HepG2 (cell line): ENCODE measurements around the gene CELF4. TPM values are rescaled to one million over a fixed set of nuclear protein-coding genes. Genes with fewer than 3 reads are reported as not detected.

Source experiments
- ATAC-seq: fragments of 200-7000 bp; cut with Tn5 transposase; 3 replicates; pipeline ENCODE4 v1.9.1; 2020; ENCODE audit warnings: mild to moderate bottlenecking, moderate library complexity
- BruUV-seq: library from RNA; stranded (reverse); fragments of 400-500 nt; replicated peaks from 2 replicates; lab custom pipeline; 2021; lab: Mats Ljungman, UMichigan
- CTCF ChIA-PET: fragments of 300-600 bp; formaldehyde crosslinking; extraction: SDS; loops from one replicate; lab custom pipeline; 2021; ENCODE audit warnings: low total read pairs, inconsistent platforms, low intra/inter-chr PET ratio; lab: Yijun Ruan, JAX
- POLR2A ChIA-PET: fragments of 350-600 bp; sonication (Branson Sonifier 250); formaldehyde crosslinking; loops from one replicate; lab custom pipeline; 2020; ENCODE audit warnings: antibody characterized with exemption, inconsistent platforms; lab: Yijun Ruan, JAX
- DNase-seq: peaks from one replicate; pipeline ENCODE4 v3.0.0-alpha.2; 2015; ENCODE audit warnings: low spot score
- FAIRE-seq: peaks from 3 replicates; lab custom pipeline; 2011; peaks lifted over from hg19 to GRCh38; lab: Jason Lieb, UNC
- H2AFZ ChIP-seq: one replicate; pipeline ENCODE4 v1.6.1; 2011; ENCODE audit warnings: low read length, inconsistent platforms
- H3K27ac ChIP-seq: fragments of 300-600 bp; 3 replicates; pipeline ENCODE4 v1.8.0; 2011; ENCODE audit warnings: mixed run types, mild to moderate bottlenecking, mixed read lengths, low read length, inconsistent platforms; ENCODE audit not compliant: insufficient read depth; ENCODE audit errors: extremely low read length
- H3K27me3 ChIP-seq, 2 experiments: fragments of 200-600 bp in 1 of 2; 2 replicates in 1 of 2; 3 replicates in 1 of 2; pipeline versions ENCODE4 v1.6.0 to v1.8.0; 2011; ENCODE audit warnings: low read length in 2 of 2, mild to moderate bottlenecking in 2 of 2, moderate library complexity in 2 of 2, inconsistent platforms in 1 of 2; ENCODE audit not compliant: insufficient read depth in 2 of 2, control insufficient read depth in 1 of 2
- H3K36me3 ChIP-seq, 2 experiments: fragments of 200-600 bp in 1 of 2; replicated peaks in 1 of 2; 2 replicates in 1 of 2; 3 replicates in 1 of 2; pipeline versions ENCODE4 v1.5.1 to v1.8.0; 2011; ENCODE audit warnings: low read length in 2 of 2, inconsistent platforms in 1 of 2; ENCODE audit not compliant: insufficient read depth in 2 of 2, control insufficient read depth in 1 of 2
- H3K4me1 ChIP-seq: 2 replicates; pipeline ENCODE4 v1.5.1; 2012; ENCODE audit warnings: low read length, inconsistent platforms; ENCODE audit not compliant: insufficient read depth
- H3K4me2 ChIP-seq: 2 replicates; pipeline ENCODE4 v1.6.0; 2011; ENCODE audit warnings: low read depth, low read length, inconsistent platforms
- H3K4me3 ChIP-seq, 3 experiments: fragments of 200-600 bp in 1 of 3; sonication (generic), shearing (Covaris generic) in 1 of 3; replicated peaks in 1 of 3; 2 replicates each; pipeline ENCODE4 v1.5.1; 2011 to 2016; ENCODE audit warnings: low read length in 3 of 3, inconsistent platforms in 2 of 3, low read depth in 2 of 3, mild to moderate bottlenecking in 2 of 3, control low read depth in 1 of 3, mixed read lengths in 1 of 3; ENCODE audit not compliant: insufficient read depth in 1 of 3
- H3K79me2 ChIP-seq: one replicate; pipeline ENCODE4 v1.6.1; 2011; ENCODE audit warnings: low read length, inconsistent platforms; ENCODE audit not compliant: insufficient read depth
- H3K9ac ChIP-seq: 2 replicates; pipeline ENCODE4 v1.6.0; 2011; ENCODE audit warnings: mild to moderate bottlenecking, low read depth, low read length, inconsistent platforms; ENCODE audit not compliant: insufficient read depth
- H3K9me3 ChIP-seq: 2 replicates; pipeline ENCODE4 v1.5.1; 2012; ENCODE audit warnings: mild to moderate bottlenecking, low read length
- H4K20me1 ChIP-seq: 2 replicates; pipeline ENCODE4 v1.6.0; 2011; ENCODE audit warnings: inconsistent platforms, mild to moderate bottlenecking, low read length, moderate library complexity; ENCODE audit not compliant: insufficient read depth
- ARNT2 ChIP-seq: sonication (generic); formaldehyde crosslinking; IDR thresholded peaks from 2 replicates; pipeline ENCODE4 v1.8.0; 2022; ENCODE audit warnings: mild to moderate bottlenecking, low read depth, missing genetic modification reagents, moderate library complexity
- CHCHD3 ChIP-seq: sonication (generic); formaldehyde crosslinking; IDR thresholded peaks from 2 replicates; pipeline ENCODE4 v1.8.0; 2022; ENCODE audit warnings: mild to moderate bottlenecking, missing genetic modification reagents, moderate library complexity
- JARID2 ChIP-seq: sonication (generic); formaldehyde crosslinking; IDR thresholded peaks from 2 replicates; pipeline ENCODE4 v1.8.1; 2023; ENCODE audit warnings: missing genetic modification reagents, inconsistent platforms; ENCODE audit not compliant: insufficient replicate concordance
- KLF6 ChIP-seq: IDR thresholded peaks from 2 replicates; pipeline ENCODE4 v1.8.0; 2016; ENCODE audit warnings: missing biosample characterization, missing genetic modification reagents
- SAFB2 ChIP-seq: sonication (generic); formaldehyde crosslinking; IDR thresholded peaks from 2 replicates; pipeline ENCODE4 v1.5.1; 2020; ENCODE audit warnings: missing genetic modification reagents, low read depth, mild to moderate bottlenecking, borderline replicate concordance
- TBX2 ChIP-seq: sonication (generic); formaldehyde crosslinking; IDR thresholded peaks from 2 replicates; pipeline ENCODE4 v1.5.0; 2020; ENCODE audit warnings: missing genetic modification reagents, mild to moderate bottlenecking, borderline replicate concordance
- ZFP90 ChIP-seq: sonication (generic); formaldehyde crosslinking; IDR thresholded peaks from 2 replicates; pipeline ENCODE4 v1.8.0; 2022; ENCODE audit warnings: missing genetic modification reagents, mild to moderate bottlenecking, inconsistent platforms, borderline replicate concordance
- ZNF205 ChIP-seq: IDR thresholded peaks from 2 replicates; pipeline ENCODE4 v1.6.1; 2018; ENCODE audit warnings: missing biosample characterization, missing genetic modification reagents
- ZNF577 ChIP-seq: sonication (generic); formaldehyde crosslinking; IDR thresholded peaks from 2 replicates; pipeline ENCODE4 v1.4.0; 2020; ENCODE audit warnings: mild to moderate bottlenecking, low read depth, missing genetic modification reagents, borderline replicate concordance
- ZNF724P ChIP-seq: sonication (generic); formaldehyde crosslinking; IDR thresholded peaks from 2 replicates; pipeline ENCODE4 v1.8.0; 2022; ENCODE audit warnings: missing genetic modification reagents, borderline replicate concordance
- ZSCAN31 ChIP-seq: sonication (generic); formaldehyde crosslinking; IDR thresholded peaks from 2 replicates; pipeline ENCODE4 v1.5.0; 2020; ENCODE audit warnings: low read depth, mild to moderate bottlenecking, missing genetic modification reagents
- WGBS: methylation state at CpG from one replicate; pipeline ENCODE4 v1.1.6; 2017; ENCODE audit warnings: low lambda C conversion rate; 5-methylcytosine and 5-hydroxymethylcytosine counted together
- in situ Hi-C: cut with HindIII; loops from 2 replicates; pipeline ENCODE4 v1.10.0; 2017; ENCODE audit warnings: low pct_unique_long_range_greater_than_20kb; ENCODE audit not compliant: extremely low pct_ligation_motif_present
- intact Hi-C: fragments of 100-400 bp; cut with micrococcal nuclease; formaldehyde crosslinking; loops from one replicate; pipeline ENCODE4 v1.10.0; 2022; ENCODE audit not compliant: unreplicated experiment
- polyA plus RNA-seq, 8 experiments: library from polyadenylated mRNA; depleted of rRNA in 3 of 8; stranded (reverse) in 7 of 8; unstranded in 1 of 8; fragments of >200 nt; fragmentation: Illumina TruSeq in 4 of 8; extraction: Trizol in 4 of 8; gene quantifications; 2 replicates each; pipeline versions ENCODE4 v1.2.1 to v1.2.3, GENCODE V29; 2011 to 2016; ENCODE audit warnings: low read depth in 4 of 8, missing spikeins in 1 of 8, mixed read lengths in 1 of 8; ENCODE audit not compliant: insufficient read depth in 1 of 8
- total RNA-seq, 5 experiments: library from RNA; depleted of rRNA; stranded (reverse); fragments of >200 nt; fragmentation: Illumina TruSeq; extraction: Trizol; gene quantifications; 2 replicates each; pipeline ENCODE4 v1.2.3, GENCODE V29; 2016; ENCODE audit warnings: low read depth in 1 of 5
- TF ChIP-seq, protein P1 (sequence below): sonication (generic); formaldehyde crosslinking; conservative IDR thresholded peaks from 2 replicates; pipeline ENCODE4 v1.8.0; 2022; ENCODE audit warnings: mild to moderate bottlenecking, moderate library complexity, missing genetic modification reagents
- TF ChIP-seq, protein P2 (sequence below): IDR thresholded peaks from 2 replicates; pipeline ENCODE4 v1.6.1; 2016; ENCODE audit warnings: mild to moderate bottlenecking

Gene CELF4
- total and polyA plus RNA-seq, 2 of the 13 experiments (the other 11 are each of a cell fraction or from before 2014, with no cell fraction given), result not detected

GRCh38 chr18:37261246-37261840 is 304.3 kb downstream of the CELF4 start:
- Histone ChIP-seq H3K4me1 (no peaks in the 10 kb centered on the region), H3K9ac (no peak overlapping the region), H3K27ac (no peak overlapping the region), H2AFZ (no peak overlapping the region), H4K20me1 (no peaks in the 10 kb centered on the region), H3K4me3 (no peak overlapping the region), H3K27me3 (peaks cover 1 to 34% of the 10 kb centered on the region in 2 experiments; a peak in 4 of 5 replicates), H3K9me3 (no peaks in the 10 kb centered on the region), H3K4me2 (no peak overlapping the region), H3K79me2 (no peaks in the 10 kb centered on the region), H3K36me3 (no peaks in the 10 kb centered on the region)
- intact Hi-C loops (no loop called here), in situ Hi-C loops (no loop called here)
- ChIA-PET POLR2A (no interaction called here), CTCF (no interaction called here)
- 75% methylated on average over 5 of the region's 11 CpGs for WGBS
- DNase-seq (no peak), ATAC-seq (no peak), FAIRE-seq (no peak)
- no TSS peak for BruUV-seq
- no peak for TF ChIP-seq TBX2
- no peak for TF ChIP-seq ZFP90 (CRISPR knock-in tag)
- TF ChIP-seq, protein P1, sequence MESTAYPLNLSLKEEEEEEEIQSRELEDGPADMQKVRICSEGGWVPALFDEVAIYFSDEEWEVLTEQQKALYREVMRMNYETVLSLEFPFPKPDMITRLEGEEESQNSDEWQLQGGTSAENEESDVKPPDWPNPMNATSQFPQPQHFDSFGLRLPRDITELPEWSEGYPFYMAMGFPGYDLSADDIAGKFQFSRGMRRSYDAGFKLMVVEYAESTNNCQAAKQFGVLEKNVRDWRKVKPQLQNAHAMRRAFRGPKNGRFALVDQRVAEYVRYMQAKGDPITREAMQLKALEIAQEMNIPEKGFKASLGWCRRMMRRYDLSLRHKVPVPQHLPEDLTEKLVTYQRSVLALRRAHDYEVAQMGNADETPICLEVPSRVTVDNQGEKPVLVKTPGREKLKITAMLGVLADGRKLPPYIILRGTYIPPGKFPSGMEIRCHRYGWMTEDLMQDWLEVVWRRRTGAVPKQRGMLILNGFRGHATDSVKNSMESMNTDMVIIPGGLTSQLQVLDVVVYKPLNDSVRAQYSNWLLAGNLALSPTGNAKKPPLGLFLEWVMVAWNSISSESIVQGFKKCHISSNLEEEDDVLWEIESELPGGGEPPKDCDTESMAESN (CRISPR knock-in tag), result no peak
- TF ChIP-seq SAFB2 (CRISPR knock-in tag), result no peak
- TF ChIP-seq KLF6 (CRISPR knock-in tag), result no peak
- TF ChIP-seq CHCHD3 (CRISPR knock-in tag), result no peak
- no peak for TF ChIP-seq ZSCAN31 (CRISPR knock-in tag)
- TF ChIP-seq ZNF205 (CRISPR knock-in tag), result no peak
- TF ChIP-seq JARID2, result no peak
- TF ChIP-seq ZNF724P (CRISPR knock-in tag), result no peak
- no peak for TF ChIP-seq ARNT2
- TF ChIP-seq, protein P2, sequence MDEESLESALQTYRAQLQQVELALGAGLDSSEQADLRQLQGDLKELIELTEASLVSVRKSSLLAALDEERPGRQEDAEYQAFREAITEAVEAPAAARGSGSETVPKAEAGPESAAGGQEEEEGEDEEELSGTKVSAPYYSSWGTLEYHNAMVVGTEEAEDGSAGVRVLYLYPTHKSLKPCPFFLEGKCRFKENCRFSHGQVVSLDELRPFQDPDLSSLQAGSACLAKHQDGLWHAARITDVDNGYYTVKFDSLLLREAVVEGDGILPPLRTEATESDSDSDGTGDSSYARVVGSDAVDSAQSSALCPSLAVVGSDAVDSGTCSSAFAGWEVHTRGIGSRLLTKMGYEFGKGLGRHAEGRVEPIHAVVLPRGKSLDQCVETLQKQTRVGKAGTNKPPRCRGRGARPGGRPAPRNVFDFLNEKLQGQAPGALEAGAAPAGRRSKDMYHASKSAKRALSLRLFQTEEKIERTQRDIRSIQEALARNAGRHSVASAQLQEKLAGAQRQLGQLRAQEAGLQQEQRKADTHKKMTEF (CRISPR knock-in tag), result no peak
- no peak for TF ChIP-seq ZNF577 (CRISPR knock-in tag)
